HEK293 (cell line): ENCODE results near the gene IL22RA1.

ENCODE experiments used
- CTCF ChIP-seq: fragments of 450-650 bp; formaldehyde crosslinking; IDR thresholded peaks from 2 replicates; pipeline ENCODE4 v1.5.1; 2016; ENCODE audit warnings: missing biosample characterization, missing genetic modification characterization
- PRDM1 ChIP-seq: fragments of 450-650 bp; formaldehyde crosslinking; IDR thresholded peaks from 2 replicates; pipeline ENCODE4; 2016; ENCODE audit warnings: missing biosample characterization, missing genetic modification characterization
- YY1 ChIP-seq: fragments of 450-650 bp; formaldehyde crosslinking; IDR thresholded peaks from 2 replicates; pipeline ENCODE4 v1.5.1; 2018; ENCODE audit warnings: missing biosample characterization, missing genetic modification characterization
- ZBTB26 ChIP-seq: fragments of 450-650 bp; formaldehyde crosslinking; optimal IDR thresholded peaks from 2 replicates; pipeline ENCODE3; 2016; ENCODE audit warnings: missing biosample characterization, mild to moderate bottlenecking, missing genetic modification characterization
- ZFHX2 ChIP-seq: fragments of 450-650 bp; formaldehyde crosslinking; conservative IDR thresholded peaks from 2 replicates; pipeline ENCODE4 v1.5.1; 2016; ENCODE audit warnings: missing biosample characterization, missing genetic modification characterization
- ZNF112 ChIP-seq: fragments of 450-650 bp; formaldehyde crosslinking; IDR thresholded peaks from 2 replicates; pipeline ENCODE4 v1.5.0; 2017; ENCODE audit warnings: missing biosample characterization, missing genetic modification characterization
- ZNF132 ChIP-seq: fragments of 450-650 bp; formaldehyde crosslinking; IDR thresholded peaks from 2 replicates; pipeline ENCODE4 v1.5.1; 2017; ENCODE audit warnings: missing biosample characterization, missing genetic modification characterization, borderline replicate concordance
- ZNF138 ChIP-seq: fragments of 450-650 bp; formaldehyde crosslinking; IDR thresholded peaks from 2 replicates; pipeline ENCODE4 v1.5.1; 2016; ENCODE audit warnings: missing biosample characterization, missing genetic modification characterization, borderline replicate concordance
- ZNF184 ChIP-seq: fragments of 450-650 bp; IDR thresholded peaks from 2 replicates; pipeline ENCODE4 v1.5.1; 2018; ENCODE audit warnings: missing biosample characterization, mild to moderate bottlenecking, missing genetic modification characterization
- ZNF394 ChIP-seq: fragments of 450-650 bp; formaldehyde crosslinking; IDR thresholded peaks from 2 replicates; pipeline ENCODE4 v1.5.1; 2016; ENCODE audit warnings: missing biosample characterization, missing genetic modification characterization, mild to moderate bottlenecking, moderate library complexity, borderline replicate concordance
- ZNF629 ChIP-seq: fragments of 450-650 bp; formaldehyde crosslinking; IDR thresholded peaks from 2 replicates; pipeline ENCODE4 v1.5.1; 2017; ENCODE audit warnings: missing biosample characterization, missing genetic modification characterization

GRCh38 chr1:24147816-24148215 lies 4.9 kb upstream of the IL22RA1 start:
- TF ChIP-seq ZNF132 (tag by site-specific recombination) (no peak), ZNF394 (tag by site-specific recombination) (no peak), CTCF (tag by site-specific recombination) (no peak), ZFHX2 (tag by site-specific recombination) (no peak), YY1 (no peak), ZBTB26 (no peak), PRDM1 (tag by site-specific recombination) (no peak), ZNF184 (tag by site-specific recombination) (no peak), ZNF629 (tag by site-specific recombination) (no peak), ZNF112 (tag by site-specific recombination) (no peak), ZNF138 (no peak)
